GM18873 (cell line): ENCODE data around the gene FBXW12.

ENCODE experiments used
- ATAC-seq: cut with Tn5 transposase; IDR thresholded peaks from one replicate; pipeline ENCODE4 v1.9.1; 2021; ENCODE audit warnings: mild to moderate bottlenecking, moderate library complexity, moderate number of reproducible peaks; ENCODE audit not compliant: unreplicated experiment, low FRiP score

FBXW12 gene

DNA sequence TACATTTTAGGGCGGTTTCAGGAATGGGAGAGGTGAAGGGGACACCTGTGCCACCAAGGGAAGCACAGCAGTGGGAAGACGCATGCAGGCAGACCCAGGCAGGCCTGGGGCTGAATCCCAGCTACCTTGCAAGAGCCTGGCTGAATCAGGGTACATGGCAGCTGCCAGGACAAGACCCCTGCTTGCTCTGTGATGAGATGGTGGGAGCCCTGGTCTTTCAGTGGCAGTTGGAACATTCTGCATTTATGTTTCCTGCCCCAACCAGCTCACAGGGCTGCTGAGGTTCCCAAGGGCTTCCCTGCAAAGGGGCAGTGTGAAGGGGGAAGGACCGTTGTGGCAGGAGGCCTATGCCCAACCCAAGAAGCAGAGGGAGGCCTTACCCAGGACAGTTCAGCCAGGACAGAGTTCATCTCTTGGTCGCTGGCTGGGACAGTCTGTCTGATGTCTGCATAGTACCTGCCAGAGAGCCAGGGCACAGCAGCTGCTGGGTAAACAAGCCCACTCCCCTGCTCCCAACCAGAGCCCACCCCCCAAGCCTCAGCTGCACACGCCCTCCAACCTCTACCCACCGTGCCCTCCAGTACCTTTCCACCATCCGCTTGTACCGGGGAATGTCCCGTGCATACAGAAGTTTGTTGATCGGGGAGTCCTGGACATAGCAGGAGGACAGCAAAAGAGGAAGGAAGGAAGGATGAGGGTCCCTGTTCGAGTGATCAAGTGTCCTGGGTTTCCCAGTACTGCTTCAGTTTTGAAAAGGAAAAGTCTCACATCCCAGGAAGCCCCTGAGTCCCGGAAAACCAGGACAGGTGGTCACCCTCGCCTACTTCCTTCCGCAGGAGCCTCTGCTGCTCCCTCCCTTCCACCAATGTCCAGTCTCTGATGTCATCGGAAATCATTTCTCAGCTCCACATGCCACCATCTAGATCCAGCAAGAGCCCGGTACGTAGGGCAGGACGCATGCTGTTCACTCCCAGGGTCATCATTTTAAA is 34.7 kb downstream of the FBXW12 start:
- ATAC-seq = no peak

DNA sequence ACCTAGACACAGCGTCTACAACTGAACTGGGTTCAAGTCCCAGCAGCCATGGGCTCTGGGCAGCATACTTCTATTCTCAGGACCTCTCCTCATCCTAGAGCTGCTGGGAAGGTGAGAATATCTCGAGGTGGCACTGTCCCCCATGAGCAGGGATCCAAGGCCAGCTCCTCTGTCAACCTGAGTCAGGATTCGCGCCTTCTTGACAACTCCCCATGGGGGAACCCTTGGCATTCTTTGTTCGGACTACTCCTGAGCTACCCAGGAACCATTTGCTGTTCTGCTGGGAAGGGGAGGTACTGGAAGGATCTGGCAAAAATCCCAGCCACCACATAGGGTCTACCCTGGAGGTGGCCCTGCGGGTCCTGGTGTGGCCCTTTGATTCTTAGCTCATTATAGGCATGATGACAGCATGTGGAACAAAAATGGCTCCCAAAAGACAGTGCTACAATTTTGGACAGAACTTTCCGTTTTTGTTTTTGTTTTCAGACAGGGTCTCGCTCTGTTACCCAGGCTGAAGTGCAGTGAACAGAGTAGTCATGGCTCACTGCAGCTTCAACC is 35.6 kb downstream of the FBXW12 start:
- no peak for ATAC-seq

DNA sequence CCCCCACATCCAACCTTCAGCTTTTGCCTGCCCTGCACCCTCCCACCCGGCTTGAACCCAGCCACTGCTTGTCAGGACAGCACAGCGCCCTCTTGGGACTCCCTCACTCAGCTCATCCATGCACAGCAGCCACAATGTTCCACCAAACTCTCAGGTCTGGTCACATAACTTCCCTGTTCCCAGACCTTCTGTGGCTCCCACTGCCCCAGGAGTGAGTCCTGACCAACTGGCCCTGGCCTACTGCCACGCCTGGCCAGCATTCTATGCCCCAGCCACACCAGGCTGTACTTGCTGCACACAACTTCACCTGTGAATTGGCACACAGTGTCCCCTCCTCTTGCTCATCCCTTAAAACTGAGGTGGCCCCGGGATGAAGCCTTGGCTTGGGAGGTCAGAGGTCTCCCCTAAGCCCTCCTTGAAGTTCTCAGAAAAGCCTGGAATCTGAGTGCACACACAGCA is 36.8 kb downstream of the FBXW12 start:
- no peak for ATAC-seq

DNA sequence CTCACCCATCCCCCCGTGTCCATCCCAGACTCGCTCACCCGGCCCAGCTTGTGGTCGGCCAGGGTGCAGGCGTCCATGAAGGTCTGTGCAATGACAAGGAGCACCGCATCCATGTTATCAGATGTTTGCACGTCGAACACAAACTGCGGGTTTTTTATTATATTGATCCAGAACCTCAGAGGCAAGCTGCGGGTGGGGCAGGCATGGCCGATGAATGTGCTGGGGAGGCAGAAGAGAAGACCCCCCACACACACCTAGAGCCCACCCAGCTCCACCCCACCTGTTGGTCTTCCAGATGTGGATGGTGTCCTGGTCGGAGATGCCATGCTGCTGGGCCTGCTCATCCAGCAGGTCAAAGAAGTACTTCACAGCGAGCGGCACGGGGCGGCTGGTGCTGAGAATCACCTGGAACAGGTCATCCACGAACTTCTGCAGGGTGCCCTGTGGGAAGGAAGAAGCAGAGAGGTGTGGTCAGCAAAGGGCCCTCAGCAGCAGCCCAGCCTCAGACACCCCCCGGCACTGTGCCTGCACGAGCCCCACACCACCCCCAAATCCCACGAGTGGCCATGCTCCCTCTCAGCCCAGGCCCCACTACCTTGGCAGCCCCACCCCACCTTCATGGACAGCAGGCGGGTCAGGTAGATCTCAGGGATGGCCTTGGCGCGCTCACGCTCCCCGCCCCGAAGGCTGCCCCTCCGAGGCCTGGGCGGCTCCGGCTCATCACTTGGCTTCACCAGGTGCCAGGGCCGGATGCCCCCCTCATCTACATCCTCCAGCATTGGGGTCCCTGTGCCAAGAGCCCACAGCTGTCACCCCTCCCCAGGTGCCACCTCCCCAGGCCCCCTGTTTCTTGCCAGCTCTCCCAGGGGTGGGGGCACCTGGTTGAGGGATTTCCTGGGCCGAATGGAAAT is 37.5 kb downstream of the FBXW12 start:
- no peak for ATAC-seq

DNA sequence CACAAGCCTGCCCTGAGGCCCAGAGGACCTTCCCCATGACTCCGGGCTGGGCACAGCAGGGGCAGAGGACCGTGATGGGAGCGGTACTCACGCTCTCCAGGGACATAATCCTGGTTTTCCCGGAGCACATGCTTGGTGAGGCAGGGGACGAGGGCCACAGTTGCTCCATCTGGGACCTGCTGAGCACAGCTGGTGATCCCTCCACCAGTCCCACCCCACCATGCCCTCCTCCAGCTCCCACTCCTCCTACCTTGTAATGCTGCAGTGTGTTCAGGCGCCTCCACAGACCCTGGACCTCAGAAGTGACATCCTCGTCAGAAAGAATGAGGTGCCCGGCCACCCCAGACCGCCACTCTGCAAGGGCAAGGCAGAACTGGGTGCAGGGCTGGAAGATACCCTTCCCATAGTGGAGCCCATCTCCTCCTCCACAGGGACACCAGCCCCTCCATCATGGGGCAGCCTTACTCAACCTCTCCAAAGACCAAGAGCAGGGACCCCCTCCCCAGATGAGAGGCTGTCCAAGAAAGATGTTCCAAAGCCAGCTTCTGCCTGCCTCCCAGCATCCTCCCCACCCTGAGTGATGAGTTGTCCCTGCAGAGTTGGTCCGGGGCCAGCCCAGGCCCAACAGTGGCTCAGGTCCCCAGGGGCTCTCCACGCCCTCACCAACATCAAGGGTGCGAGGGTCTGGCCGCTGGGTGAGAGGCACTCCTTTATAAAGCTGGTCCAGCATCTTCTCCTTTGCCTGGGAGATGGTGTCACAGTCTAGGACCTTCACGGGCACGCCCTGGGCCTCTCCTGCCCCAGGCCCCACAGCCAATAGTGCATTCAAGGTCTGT is 38.4 kb downstream of the FBXW12 start:
- no peak for ATAC-seq

DNA sequence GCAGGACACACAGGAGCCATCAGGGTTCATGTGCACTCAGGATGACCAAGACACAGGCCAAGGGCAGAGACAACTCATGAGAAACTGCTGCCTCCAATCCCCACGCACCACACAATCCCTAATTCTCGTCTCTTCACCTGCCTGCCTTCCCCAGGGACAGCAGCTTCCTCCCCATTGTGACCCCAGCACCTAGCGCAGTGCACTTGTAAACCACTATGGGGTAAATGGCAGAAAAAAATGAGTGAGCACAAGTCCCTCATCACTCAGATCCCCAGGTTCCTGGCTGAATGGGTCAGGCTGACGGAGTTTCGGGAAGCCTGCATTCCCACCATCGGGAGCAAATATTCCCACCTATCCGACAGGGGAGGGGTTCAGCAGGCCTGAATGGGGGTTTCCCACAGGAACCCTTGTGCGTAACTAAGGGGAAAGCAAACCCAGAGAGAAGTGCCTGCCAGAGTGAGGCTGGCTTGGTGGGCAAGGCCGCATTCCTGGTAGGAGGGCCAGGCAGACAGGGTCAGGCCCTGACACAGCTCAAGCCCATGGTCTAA is 39.1 kb downstream of the FBXW12 start:
- ATAC-seq = no peak

DNA sequence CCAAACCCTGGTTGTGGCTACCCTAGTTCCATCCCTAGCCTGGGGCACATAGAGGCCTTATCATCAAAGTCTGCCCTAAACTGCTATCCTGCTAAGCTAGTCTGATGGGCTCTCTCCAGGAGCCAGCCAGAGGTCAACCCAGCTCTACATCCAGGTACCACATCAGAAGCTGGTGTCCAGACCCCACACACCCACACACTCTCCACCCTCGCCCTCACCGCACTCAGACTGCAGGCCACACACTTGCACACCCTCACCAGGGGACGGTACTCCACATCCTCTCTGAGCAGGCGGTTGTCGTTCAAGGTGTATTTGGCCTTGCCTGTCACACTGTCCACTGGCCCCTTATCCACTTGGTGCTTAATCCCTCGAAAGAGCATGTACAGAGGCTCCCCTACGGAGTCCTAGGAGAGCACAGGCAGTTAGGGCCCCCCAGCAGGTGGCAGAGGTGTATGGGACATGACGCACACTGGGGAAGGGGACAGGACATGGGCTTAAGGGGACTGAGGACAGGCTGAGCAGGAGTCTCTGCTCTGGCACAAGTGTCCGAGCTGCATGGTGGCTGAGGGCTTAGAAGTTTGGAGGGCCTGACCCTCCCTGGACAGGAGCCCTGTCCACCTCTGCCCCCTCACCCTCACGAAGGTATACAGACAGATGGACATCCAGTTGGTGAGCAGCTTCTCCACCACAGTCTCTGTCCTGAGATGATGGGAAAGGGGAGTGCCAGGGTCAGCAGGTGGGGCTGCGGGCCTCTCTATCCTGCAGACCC is 39.8 kb downstream of the FBXW12 start:
- no peak for ATAC-seq

DNA sequence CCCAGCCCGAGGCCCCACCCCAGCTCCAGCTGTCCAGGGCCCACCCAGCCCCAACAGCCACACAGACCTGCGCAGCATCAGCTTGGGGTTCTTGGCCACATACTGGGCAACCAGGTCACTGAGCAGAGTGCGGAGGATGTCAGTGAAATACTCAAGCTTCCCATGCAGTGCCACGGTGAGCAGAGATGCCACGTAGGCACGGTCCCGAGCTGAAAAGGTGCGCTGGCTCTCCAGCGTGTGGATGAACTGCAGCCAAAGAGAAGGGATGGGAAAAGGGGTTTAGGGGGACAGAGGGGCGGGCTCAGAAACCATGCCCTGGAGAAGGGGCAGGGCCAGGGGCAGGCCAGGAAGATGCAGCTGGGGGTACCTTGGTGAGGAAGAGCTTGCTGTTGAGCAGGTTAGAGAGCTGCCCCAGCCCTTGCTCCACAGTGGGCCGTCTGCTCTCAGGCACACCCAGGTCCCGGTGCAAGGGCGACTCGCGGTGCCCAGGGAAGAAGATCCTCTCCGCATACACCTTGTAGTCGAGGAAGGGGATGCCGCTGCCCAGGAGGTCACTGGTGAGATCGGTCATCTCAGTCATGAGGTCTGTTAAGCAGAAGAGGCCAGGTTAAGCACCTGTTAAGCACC is 40.5 kb downstream of the FBXW12 start:
- ATAC-seq = no peak

DNA sequence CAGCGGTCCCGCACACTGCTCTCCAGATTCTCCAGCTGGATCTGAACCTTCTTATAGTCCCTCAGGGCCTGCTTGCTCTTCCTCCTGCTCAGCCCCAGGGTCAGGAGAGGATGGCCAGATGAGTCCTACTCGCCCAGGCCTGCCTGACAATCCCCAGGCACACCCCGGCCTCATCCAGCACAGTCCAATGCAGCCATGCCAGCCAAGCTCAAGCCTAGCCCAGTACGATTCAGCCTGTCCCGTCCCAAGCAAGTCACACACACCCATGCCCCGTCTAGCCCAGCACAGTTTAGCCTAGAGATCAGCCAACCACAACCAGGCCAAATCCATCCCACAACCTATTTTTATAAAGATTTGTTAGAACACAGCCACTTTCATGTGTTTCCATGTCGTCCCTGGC is 41.1 kb downstream of the FBXW12 start:
- ATAC-seq = no peak

DNA sequence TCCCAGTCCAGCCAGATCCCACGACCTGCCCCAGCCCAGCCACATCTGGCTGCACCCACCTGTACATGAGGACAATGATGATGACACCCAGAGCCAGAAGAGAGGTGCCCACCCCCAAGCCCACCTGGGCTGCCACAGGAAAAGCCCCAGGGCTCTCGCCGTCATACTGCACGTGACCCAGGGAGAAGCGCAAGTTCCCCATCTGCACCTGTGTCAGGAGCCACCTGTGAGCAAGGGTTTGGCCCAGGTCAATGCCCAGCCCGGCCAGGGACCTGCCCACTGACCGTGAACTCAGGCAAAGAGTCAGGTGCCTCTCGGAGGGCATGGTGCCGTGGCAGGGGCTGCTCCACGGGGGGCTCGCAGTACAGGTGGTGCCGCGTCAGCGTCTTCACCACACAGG is 41.6 kb downstream of the FBXW12 start:
- no peak for ATAC-seq

DNA sequence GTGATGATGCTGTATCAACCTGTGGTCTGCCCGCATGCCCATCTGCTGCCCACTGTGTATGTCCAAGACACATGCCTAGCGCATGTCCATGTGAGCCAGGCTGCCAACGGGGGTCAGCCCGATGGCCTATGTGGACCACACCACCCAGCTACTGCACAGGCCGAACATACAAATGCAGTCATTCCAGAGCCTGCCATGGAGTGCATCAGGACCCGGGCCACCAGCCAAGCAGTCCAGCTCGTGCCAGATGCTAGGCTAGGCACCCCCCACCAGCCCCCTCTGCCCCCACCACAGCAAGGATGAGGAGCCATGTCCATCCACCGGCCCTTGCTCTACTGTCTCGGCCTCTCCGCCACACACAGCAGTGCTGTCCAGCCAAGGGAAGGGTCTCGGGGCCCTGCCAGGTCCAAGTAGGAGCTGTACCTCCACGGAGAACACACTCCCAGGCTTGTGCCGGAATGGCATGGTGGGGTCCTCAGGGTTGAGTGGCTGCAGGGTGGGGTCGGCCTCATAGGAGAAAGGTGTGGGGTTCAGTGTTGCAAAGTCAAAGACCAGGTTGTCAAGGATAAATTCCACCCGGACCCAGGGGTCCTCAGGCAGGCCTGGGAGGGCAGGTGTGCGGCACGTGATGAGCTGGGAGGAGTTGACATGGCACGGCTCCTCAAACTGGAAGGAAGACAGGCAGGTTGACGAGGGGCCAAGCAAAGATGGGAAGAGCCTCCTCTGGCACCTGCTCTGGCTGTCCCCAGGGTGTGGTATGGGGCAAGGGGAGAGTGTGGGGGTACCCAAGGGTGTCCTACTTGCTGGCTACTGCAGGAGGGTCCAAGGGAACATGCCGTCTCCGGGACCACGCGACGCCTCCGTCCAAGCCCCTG is 42.6 kb downstream of the FBXW12 start:
- no peak for ATAC-seq

DNA sequence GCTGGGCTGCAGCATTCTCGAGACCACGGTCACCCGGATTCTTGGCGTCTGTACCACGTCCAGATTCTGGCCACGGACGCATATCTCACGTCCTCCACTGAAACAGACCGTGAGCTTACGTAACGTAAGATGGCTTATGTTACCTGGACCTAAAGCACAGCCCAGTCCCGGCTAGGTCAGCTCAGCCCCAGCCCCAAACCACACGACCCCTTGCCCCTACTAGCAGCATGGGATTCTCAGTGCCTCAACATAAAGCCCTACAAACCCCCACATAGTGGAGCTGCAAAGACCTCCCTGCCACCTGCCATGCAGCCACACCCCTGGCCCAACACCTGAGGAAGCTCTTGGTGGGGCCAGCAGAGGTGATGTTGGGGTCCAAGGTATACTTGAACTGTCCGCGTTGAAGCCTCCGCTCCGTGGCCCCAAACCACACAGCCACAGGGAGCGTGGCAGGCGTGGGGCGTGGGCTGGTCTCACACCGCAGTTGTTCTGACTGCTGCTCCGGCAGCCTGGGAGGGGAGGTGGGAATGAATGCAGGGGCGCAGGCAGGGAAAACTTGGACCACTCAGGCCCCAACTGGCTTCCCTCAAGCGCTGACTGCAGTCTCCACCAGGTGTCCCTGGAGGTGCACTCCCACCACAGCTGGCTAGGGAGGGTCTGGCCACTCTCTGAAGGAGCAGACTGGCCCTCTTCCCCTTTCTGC is 43.4 kb downstream of the FBXW12 start:
- ATAC-seq = no peak

DNA sequence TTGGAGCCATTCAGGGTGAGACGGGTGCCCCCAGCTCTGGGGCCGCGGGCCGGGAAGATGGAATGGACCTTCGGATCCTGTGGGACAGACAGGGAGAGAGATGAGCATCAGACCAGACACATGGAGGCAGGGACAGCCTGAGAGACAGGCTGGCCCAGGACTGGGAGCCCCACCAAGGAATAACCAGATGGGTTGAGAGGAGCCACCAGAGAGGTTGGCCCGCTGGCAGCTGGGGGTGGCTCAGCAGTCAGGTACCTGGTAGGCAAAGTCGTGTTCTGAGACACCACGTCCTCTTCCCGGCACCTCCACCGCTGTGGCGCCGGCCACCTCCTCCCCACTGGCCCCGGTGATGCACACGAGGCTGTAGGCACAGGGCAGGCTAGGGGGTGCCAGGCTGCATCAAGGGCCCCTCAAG is 44.1 kb downstream of the FBXW12 start:
- ATAC-seq = no peak

DNA sequence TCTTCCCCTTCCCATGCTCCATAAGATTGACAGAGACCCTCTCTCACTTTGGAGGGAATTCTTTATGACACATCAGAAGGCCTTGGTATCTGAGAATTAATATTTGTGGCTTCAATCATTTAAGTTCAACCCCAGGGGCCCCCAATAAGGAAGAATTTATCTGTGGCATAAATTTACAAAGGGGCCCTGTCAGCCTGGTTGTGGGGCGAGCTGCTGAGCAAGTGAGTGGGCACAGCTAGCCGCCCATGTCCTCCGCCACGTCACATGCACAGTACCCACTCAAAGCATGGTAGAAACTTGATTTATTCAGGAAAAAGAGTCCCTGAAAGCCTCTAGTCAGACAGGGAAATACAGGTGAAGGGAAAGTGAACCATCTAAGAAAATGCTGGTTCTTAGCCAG is 44.5 kb downstream of the FBXW12 start:
- no peak for ATAC-seq

DNA sequence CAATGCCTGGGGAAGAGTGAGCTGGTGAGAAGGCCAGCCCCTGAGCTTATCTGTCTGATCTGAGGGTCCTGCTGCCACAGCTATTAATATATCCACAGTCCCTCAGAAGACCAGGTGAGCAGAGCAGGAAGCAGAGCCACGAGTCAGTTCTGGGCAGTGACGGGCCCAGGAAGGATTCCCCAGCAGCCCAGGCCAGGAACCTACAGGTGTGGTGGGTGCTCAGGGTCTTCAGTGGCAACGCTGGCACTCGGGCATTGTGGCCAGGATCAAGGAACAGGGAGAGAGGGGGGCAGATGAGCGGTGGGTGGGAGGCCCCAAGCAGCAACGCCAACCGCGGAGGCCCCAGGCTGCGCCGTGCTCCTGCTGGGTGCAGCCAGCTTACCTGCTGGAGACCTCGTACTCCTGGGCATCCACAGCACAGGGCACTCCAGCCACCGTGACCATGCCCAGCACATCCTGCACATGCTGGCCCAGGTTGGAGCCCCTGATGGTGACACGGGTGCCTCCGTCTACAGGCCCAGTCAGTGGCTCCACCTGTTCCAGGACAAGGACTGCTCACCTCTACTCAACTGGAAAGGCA is 45.6 kb downstream of the FBXW12 start:
- no peak for ATAC-seq

DNA sequence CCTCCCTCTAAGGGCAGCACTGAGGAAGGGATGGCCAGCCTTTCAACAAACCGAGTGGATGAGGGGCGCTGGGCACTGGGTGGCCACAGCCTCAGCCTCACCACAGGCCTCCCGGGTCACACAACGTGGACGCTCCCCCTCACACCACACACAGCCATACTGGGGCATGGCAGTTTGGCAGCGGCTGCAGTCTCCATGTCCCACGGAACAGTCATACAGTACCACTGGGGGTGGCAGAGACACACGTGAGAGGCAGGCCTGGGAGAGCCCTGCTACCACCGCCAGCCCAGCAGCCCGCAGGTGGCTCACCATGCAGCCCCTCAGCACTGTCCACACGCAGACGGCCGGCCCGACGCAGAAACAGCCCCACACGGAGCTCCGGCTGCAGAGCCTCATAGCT is 46.1 kb downstream of the FBXW12 start:
- ATAC-seq = no peak

DNA sequence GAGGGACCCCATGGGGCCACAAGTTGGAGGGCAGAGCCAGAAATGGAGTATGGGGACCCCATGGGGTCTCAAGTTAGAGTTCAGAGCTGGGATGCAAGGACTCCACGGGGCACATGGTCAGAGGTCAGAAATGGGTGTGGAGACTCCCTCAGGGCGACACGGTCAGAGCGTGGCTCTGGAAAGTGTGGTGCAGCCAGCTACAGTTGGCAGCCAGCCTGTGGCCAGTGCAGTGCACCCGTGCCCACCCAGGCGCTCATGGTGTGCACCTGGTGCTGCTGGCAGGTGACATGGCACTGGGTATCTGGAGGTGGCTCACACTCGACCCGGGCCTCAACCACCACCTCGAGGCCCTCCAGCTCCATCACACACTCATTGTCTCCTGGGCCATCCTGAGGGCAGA is 46.6 kb downstream of the FBXW12 start:
- ATAC-seq = no peak
